ENCODE results near the gene KRTAP9-7. TPM values are rescaled to one million over a fixed set of nuclear protein-coding genes. Genes with fewer than 3 reads are reported as not detected.
"Not testable (repeated sequence)": the region's sequence is repeated elsewhere in the genome, so short reads cannot be mapped to it uniquely, and the experiment has no call there.

KRTAP9-7 gene
- total RNA-seq = not detected in 2 replicates

- H3K36me3 Mint-ChIP-seq (ENCODE audit: low read depth); H3K27ac Mint-ChIP-seq; H3K4me3 Mint-ChIP-seq; intact Hi-C loops (cut with micrococcal nuclease); H3K9me3 Mint-ChIP-seq; H3K4me1 Mint-ChIP-seq: not testable (repeated sequence)
- peak; percentile 45 for DNase-seq
- peaks cover 11% of the 10 kb centered on the region for H3K27me3 Mint-ChIP-seq
Observed at GRCh38 chr17:41275648-41276190, at the start of gene KRTAP9-7. Gene KRTAP9-7, plus strand, starts transcription at chr17:41275698. Its CDS starts 0 bp downstream, at chr17:41275698.

DNA sequence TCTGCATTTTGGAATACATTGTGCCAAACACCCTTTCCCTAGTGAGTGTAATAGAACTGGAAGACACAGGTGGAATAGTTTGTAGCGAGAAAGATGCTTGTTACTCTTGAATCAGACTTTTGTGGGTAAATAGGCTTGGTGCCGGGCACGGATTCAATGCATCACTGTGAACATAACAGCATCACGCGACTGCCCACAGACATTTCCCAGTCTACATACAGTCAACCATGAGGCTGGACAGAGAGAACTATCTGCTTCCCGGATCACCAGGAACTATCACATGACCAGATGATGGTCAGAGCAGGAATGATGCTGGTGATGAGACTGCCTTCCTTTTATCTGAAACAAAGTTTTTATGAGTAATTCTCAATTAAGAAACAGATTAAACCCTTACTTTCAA lies 49.4 kb upstream of the KRTAP9-7 start:
- Mint-ChIP-seq H3K27me3 (peaks cover 7% of the 10 kb centered on the region), H3K4me1 (no peaks in the 10 kb centered on the region), H3K9me3 (no peaks in the 10 kb centered on the region), H3K4me3 (no peak overlapping the region), H3K27ac (no peak overlapping the region), H3K36me3 (ENCODE audit: low read depth) (no peaks in the 10 kb centered on the region)
- intact Hi-C loops (cut with micrococcal nuclease) = no loop called here
- peak; percentile 40 for DNase-seq

GRCh38 chr17:41226598-41227095 lies 48.9 kb upstream of the KRTAP9-7 start, which contains the start of gene KRTAP9-2:
Gene KRTAP9-2, plus strand, starts transcription at chr17:41226648. Its CDS starts 7 bp downstream, at chr17:41226655.
- H3K36me3 Mint-ChIP-seq (ENCODE audit: low read depth); H3K9me3 Mint-ChIP-seq; H3K27ac Mint-ChIP-seq; intact Hi-C loops (cut with micrococcal nuclease); H3K4me3 Mint-ChIP-seq; H3K4me1 Mint-ChIP-seq; H3K27me3 Mint-ChIP-seq; DNase-seq: not testable (repeated sequence)

DNA sequence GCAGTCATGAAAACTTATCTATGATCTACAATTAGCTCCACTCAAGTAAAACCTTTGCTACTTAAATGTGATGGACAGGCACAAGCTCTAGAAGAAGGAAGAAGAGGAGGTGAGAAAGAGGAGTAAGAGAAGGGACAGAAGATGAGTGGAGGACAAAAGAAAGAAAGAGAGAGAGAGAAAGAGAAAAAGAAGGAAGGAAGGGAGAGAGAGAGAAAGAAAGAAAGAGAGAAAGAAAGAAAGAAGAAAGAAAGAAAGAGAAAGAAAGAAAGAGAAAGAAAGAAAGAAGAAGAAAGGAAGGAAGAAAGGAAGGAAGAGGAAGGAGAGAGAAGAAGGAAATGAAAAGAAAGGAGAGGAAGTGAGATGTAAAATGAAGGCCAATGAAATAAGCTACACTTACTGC lies 45.4 kb upstream of the KRTAP9-7 start:
- DNase-seq = no peak
- no peaks in the 10 kb centered on the region for H3K4me1 Mint-ChIP-seq
- no peaks in the 10 kb centered on the region for H3K36me3 Mint-ChIP-seq (ENCODE audit: low read depth)
- intact Hi-C loops (cut with micrococcal nuclease) = no loop called here
- H3K27ac Mint-ChIP-seq = no peak overlapping the region
- no peaks in the 10 kb centered on the region for H3K9me3 Mint-ChIP-seq
- H3K27me3 Mint-ChIP-seq = peaks cover 17% of the 10 kb centered on the region
- H3K4me3 Mint-ChIP-seq = no peak overlapping the region

- no peak for DNase-seq
- intact Hi-C loops (cut with micrococcal nuclease) = no loop called here
- Mint-ChIP-seq H3K36me3 (ENCODE audit: low read depth) (no peaks in the 10 kb centered on the region), H3K27me3 (peaks cover 22% of the 10 kb centered on the region), H3K27ac (no peak overlapping the region), H3K9me3 (no peaks in the 10 kb centered on the region), H3K4me1 (no peaks in the 10 kb centered on the region), H3K4me3 (no peak overlapping the region)
Observed at GRCh38 chr17:41231731-41232130, 43.8 kb upstream of the KRTAP9-7 start.

DNA sequence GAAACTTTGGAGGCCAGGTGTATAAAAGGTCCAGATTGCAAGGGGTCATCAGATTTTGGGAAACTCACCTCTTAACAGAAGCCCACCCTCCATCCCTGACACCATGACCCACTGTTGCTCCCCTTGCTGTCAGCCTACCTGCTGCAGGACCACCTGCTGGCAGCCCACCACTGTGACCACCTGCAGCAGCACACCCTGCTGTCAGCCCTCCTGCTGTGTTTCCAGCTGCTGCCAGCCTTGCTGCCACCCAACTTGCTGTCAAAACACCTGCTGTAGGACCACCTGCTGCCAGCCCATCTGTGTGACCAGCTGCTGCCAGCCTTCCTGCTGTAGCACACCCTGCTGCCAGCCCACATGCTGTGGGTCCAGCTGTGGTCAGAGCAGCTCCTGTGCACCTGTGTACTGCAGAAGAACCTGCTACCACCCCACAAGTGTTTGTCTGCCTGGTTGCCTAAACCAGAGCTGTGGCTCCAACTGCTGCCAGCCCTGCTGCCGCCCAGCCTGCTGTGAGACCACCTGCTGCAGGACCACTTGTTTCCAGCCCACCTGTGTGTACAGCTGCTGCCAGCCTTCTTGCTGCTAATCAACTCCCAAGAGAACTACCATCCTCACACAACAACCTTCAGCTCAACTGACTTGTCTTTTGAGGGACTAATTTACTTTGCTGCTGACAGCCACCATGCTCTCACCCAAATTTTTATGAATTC lies 42.9 kb upstream of the KRTAP9-7 start, which contains the start of gene KRTAP9-3:
KRTAP9-3 (plus strand) TSS at position 51 of the 707 bp plus-strand sequence; CDS start at position 104, 53 bp downstream.
- not testable (repeated sequence) for H3K27ac Mint-ChIP-seq

GRCh38 chr17:41237116-41237515 lies 38.4 kb upstream of the KRTAP9-7 start:
- H3K27me3 Mint-ChIP-seq = peaks cover 17% of the 10 kb centered on the region
- H3K4me3 Mint-ChIP-seq; H3K27ac Mint-ChIP-seq; H3K9me3 Mint-ChIP-seq; H3K36me3 Mint-ChIP-seq (ENCODE audit: low read depth); intact Hi-C loops (cut with micrococcal nuclease); DNase-seq; H3K4me1 Mint-ChIP-seq: not testable (repeated sequence)

More for the DNA sequence above, 42.9 kb upstream of the KRTAP9-7 start, which contains the start of gene KRTAP9-3:
- H3K4me1 Mint-ChIP-seq; H3K9me3 Mint-ChIP-seq; intact Hi-C loops (cut with micrococcal nuclease); DNase-seq; H3K4me3 Mint-ChIP-seq; H3K36me3 Mint-ChIP-seq (ENCODE audit: low read depth): not testable (repeated sequence)
- peaks cover 23% of the 10 kb centered on the region for H3K27me3 Mint-ChIP-seq

DNA sequence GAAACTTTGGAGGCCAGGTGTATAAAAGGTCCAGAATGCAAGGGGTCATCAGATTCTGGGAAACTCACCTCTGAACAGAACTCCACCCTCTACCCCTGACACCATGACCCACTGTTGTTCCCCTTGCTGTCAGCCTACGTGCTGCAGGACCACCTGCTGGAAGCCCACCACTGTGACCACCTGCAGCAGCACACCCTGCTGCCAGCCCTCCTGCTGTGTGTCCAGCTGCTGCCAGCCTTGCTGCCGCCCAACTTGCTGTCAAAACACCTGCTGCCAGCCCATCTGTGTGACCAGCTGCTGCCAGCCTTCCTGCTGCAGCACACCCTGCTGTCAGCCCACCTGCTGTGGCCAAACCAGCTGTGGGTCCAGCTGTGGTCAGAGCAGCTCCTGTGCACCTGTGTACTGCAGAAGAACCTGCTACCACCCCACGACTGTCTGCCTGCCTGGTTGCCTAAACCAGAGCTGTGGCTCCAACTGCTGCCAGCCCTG lies 37.5 kb upstream of the KRTAP9-7 start, which contains the start of gene KRTAP9-8:
KRTAP9-8 (plus strand) TSS at position 51 of the 489 bp plus-strand sequence; CDS start at position 104, 53 bp downstream.
- H3K9me3 Mint-ChIP-seq; DNase-seq; H3K27ac Mint-ChIP-seq; H3K4me1 Mint-ChIP-seq; intact Hi-C loops (cut with micrococcal nuclease); H3K36me3 Mint-ChIP-seq (ENCODE audit: low read depth); H3K4me3 Mint-ChIP-seq: not testable (repeated sequence)
- H3K27me3 Mint-ChIP-seq = peaks cover 19% of the 10 kb centered on the region

DNA sequence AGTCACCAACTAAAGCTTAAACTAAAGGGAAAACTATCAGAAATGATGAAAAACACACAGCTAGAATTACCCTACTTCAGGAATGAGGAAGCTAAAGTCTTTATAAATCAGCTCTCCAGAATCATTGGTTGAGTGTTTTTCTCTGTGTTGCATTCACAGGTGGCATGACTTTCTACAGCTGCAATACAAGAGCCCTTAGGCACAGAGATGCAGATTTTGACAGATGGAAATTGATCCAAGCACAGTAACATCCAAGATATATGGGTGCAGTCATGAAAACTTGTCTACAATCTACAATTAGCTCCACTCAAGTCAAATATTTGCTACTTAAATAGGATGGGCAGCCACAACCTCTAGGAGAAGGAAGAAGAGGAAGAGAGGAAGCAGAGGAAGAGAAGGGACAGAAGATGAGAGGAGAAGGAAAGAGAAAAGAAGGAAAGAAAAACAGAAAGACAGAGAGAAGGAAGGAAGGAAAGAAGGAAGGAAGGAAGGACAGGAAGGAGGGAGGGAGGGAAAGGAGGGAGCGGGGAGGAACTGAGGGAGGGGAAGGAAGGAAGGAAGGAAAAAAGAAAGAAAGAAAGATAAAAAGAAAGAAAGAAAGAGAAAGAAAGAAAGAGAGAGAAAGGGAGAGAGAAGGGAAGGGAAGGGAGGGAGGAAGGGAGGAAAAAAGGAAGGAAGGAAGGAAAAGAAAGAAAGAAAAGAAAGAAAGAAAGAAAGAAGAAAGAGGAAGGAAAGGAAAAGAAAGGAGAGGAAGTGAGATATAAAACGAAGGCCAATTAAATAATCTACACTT lies 28.3 kb upstream of the KRTAP9-7 start:
- DNase-seq = peak; percentile 18
- H3K4me3 Mint-ChIP-seq; intact Hi-C loops (cut with micrococcal nuclease); H3K9me3 Mint-ChIP-seq; H3K4me1 Mint-ChIP-seq; H3K27ac Mint-ChIP-seq; H3K36me3 Mint-ChIP-seq (ENCODE audit: low read depth): not testable (repeated sequence)
- peaks cover 20% of the 10 kb centered on the region for H3K27me3 Mint-ChIP-seq

- peak; percentile 37 for DNase-seq
- H3K4me1 Mint-ChIP-seq; H3K36me3 Mint-ChIP-seq (ENCODE audit: low read depth); H3K27ac Mint-ChIP-seq; H3K4me3 Mint-ChIP-seq; H3K9me3 Mint-ChIP-seq; intact Hi-C loops (cut with micrococcal nuclease): not testable (repeated sequence)
- peaks cover 22% of the 10 kb centered on the region for H3K27me3 Mint-ChIP-seq
Observed at GRCh38 chr17:41249637-41250240, 25.8 kb upstream of the KRTAP9-7 start, which contains the start of gene KRTAP9-4. Gene KRTAP9-4, plus strand, starts transcription at chr17:41249687. Its CDS starts 34 bp downstream, at chr17:41249721.

DNA sequence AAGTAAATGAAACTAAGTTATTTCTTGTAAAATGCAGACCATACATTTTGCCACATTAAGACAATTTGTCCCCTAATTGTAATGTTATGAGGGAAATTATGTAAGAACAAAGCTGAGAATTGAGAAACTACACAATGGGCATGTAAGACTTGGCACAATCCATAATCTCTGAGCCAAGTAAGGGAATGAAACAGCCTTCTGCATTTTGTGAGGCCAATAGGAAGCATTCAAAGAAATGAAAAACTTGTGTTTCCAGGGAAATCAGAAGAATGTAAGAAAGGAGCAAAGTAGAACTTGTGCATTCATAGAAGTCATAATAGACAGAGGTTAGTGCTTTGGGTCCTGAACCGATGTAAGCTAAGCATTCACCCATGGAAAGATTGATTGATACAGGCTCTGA lies 24.2 kb upstream of the KRTAP9-7 start:
- intact Hi-C loops (cut with micrococcal nuclease) = no loop called here
- no peaks in the 10 kb centered on the region for H3K4me1 Mint-ChIP-seq
- H3K27ac Mint-ChIP-seq = no peak overlapping the region
- H3K36me3 Mint-ChIP-seq (ENCODE audit: low read depth) = no peaks in the 10 kb centered on the region
- H3K27me3 Mint-ChIP-seq = peaks cover 24% of the 10 kb centered on the region
- H3K4me3 Mint-ChIP-seq = no peak overlapping the region
- DNase-seq = no peak
- no peaks in the 10 kb centered on the region for H3K9me3 Mint-ChIP-seq

- Mint-ChIP-seq H3K4me1 (no peaks in the 10 kb centered on the region), H3K27me3 (peaks cover 34% of the 10 kb centered on the region), H3K9me3 (no peaks in the 10 kb centered on the region), H3K27ac (no peak overlapping the region), H3K4me3 (no peak overlapping the region), H3K36me3 (ENCODE audit: low read depth) (no peaks in the 10 kb centered on the region)
- DNase-seq = peak; percentile 40
- intact Hi-C loops (cut with micrococcal nuclease) = loop anchor here (5.0 kb wide), 1 partner anchor 42 kb away; no protein-coding TSS in a partner anchor
Observed at GRCh38 chr17:41254861-41255260, 20.6 kb upstream of the KRTAP9-7 start.

Measured in activated CD4-positive, alpha-beta T cell treated with anti-CD3 and anti-CD28 coated beads, Interleukin-2, amount 10 ng/mL, durations not matched to agents 24 days and 14 days (primary cell).